ENCODE data around the gene ACAD10.

DNA sequence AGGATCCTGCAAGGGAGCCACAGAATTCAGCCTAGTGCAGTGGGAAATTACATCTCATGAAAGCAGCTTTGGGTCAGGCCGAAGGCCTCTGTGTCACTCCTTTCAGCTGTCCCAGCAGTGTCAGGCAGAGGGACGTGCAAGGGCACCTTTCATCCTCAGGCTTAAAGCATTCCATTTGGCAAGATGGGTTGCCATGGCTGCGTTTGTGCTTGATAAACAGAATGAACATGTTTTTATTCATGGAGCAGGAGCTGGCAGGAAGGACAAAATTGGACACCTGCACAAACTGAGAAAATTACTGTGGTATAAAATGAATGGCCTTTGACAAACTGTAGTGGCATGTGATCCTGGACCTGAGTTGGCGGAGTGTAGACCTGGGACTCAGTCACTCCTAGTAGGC lies 29.4 kb downstream of the ACAD10 start:
- TF ChIP-seq, protein P1, sequence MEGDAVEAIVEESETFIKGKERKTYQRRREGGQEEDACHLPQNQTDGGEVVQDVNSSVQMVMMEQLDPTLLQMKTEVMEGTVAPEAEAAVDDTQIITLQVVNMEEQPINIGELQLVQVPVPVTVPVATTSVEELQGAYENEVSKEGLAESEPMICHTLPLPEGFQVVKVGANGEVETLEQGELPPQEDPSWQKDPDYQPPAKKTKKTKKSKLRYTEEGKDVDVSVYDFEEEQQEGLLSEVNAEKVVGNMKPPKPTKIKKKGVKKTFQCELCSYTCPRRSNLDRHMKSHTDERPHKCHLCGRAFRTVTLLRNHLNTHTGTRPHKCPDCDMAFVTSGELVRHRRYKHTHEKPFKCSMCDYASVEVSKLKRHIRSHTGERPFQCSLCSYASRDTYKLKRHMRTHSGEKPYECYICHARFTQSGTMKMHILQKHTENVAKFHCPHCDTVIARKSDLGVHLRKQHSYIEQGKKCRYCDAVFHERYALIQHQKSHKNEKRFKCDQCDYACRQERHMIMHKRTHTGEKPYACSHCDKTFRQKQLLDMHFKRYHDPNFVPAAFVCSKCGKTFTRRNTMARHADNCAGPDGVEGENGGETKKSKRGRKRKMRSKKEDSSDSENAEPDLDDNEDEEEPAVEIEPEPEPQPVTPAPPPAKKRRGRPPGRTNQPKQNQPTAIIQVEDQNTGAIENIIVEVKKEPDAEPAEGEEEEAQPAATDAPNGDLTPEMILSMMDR (conservative IDR thresholded peaks at IDR 0.05; ENCODE audit: low read depth, low read length): no peak
- TF ChIP-seq EZH2 (IDR thresholded peaks at IDR 0.05; ENCODE audit: borderline replicate concordance, low read depth, low read length, poor library complexity, severe bottlenecking): no peak

All from A673 (cell line).